NCI-H1417 (cell line): Measurements from ENCODE around the gene HES7.

Experiments
- DNase-seq, 3 experiments: peaks; one replicate each; lab custom pipeline; 2025; lab: John Stamatoyannopoulos, UW

Gene HES7

DNA sequence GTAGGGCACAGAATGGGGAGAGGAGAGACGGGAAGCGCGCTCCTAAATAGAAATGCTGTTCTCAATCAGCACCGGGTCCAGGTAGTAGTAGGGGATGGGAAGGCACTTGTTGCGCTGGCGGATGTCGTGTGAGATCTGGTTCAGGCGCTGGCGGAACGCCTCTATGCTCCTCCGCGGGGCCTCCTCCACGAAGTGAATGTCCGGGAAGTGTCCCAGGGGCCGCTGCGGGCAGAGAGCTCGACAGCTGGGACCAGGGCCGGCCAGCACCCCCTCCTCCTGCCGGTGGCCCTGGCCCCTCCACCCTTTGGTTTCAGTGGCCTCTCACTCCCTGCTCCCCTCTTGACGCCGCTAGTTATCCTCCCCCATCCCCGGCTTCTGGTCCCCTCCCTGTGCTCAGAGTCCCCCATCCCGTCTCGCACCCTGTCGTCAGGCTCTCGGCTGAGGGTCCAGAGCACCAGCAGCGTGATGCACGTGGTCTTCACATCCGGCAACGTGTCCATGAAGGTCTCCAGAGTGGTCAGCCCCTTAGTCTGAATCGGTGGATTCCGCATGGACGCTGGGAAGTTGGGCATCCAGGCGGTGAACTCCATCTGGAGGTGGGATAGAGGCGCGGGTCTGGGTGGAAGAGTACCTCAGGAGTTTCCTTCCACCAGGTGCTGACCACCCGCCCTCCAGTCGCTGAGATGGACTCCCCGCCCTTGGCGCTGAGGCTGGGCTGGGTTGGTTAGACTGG is 51.0 kb downstream of the HES7 start:
- DNase-seq: peak in 2 of 3 experiments; percentile 35 to 47

DNA sequence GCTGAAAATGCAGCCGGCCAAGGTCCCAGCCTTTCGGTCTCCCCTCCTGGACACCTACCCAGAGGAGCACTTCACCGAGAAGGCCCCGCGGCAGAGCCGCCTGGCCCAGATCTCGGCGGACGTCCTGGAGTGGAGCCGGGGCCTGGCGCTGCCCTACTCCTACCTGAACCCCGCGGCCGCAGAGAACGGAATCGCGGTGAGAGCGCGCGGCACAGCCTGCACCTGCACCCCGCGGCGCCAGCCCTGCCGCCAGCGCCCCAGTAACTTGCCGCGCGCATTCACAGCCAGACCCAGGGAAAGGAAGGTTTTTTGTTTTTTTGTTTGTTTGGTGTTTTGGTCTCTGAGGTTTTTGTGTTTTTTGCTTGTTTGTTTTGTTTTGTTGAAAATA is 51.6 kb downstream of the HES7 start:
- DNase-seq: peak in 2 of 3 experiments; percentile 35 to 47

- no peak for DNase-seq
Measured at GRCh38 chr17:8071496-8071895, 52.4 kb downstream of the HES7 start.
